NCI-H1417 (cell line): Measurements from ENCODE around the gene S100A3.

ENCODE experiments used
- DNase-seq, 3 experiments: peaks; one replicate each; lab custom pipeline; 2025; lab: John Stamatoyannopoulos, UW

The S100A3 gene

GRCh38 chr1:153510984-153511410, 38.1 kb downstream of the S100A3 start:
- DNase-seq: peak; percentile 71 to 89 (median 86)

- peak in 2 of 3 experiments; percentile 48 to 77 for DNase-seq
Measured at GRCh38 chr1:153509729-153510354, 39.2 kb downstream of the S100A3 start.

GRCh38 chr1:153509036-153509435, 40.0 kb downstream of the S100A3 start:
- DNase-seq: no peak

- DNase-seq: no peak
Measured at GRCh38 chr1:153507926-153508583, 41.0 kb downstream of the S100A3 start.

GRCh38 chr1:153506831-153507413, 42.1 kb downstream of the S100A3 start:
- DNase-seq: no peak

GRCh38 chr1:153506386-153506785, 42.7 kb downstream of the S100A3 start:
- DNase-seq: no peak

- DNase-seq: no peak
Measured at GRCh38 chr1:153505576-153505975, 43.5 kb downstream of the S100A3 start.

GRCh38 chr1:153503766-153504165, 45.3 kb downstream of the S100A3 start:
- DNase-seq: no peak

GRCh38 chr1:153498746-153499145, 50.3 kb downstream of the S100A3 start:
- DNase-seq: no peak
